ENCODE measurements around the gene KATNB1. TPM values are rescaled to one million over a fixed set of nuclear protein-coding genes. Genes with fewer than 3 reads are reported as not detected.
A peak's percentile ranks its signal among the peaks of the same experiment; 100 is the strongest.

Gene KATNB1
- total and polyA plus RNA-seq, 12 donors: 9.0 to 15.1 (median 11.0) TPM

- H3K4me3 ChIP-seq: no peak overlapping the region
- peaks cover 16 to 66% (median 56%) of the 10 kb centered on the region in 9 donors for H3K4me1 ChIP-seq
- peak overlapping the region in 7 of 10 donors; percentile 53 to 84 (median 75) for H3K27ac ChIP-seq
- TF ChIP-seq, protein P1, sequence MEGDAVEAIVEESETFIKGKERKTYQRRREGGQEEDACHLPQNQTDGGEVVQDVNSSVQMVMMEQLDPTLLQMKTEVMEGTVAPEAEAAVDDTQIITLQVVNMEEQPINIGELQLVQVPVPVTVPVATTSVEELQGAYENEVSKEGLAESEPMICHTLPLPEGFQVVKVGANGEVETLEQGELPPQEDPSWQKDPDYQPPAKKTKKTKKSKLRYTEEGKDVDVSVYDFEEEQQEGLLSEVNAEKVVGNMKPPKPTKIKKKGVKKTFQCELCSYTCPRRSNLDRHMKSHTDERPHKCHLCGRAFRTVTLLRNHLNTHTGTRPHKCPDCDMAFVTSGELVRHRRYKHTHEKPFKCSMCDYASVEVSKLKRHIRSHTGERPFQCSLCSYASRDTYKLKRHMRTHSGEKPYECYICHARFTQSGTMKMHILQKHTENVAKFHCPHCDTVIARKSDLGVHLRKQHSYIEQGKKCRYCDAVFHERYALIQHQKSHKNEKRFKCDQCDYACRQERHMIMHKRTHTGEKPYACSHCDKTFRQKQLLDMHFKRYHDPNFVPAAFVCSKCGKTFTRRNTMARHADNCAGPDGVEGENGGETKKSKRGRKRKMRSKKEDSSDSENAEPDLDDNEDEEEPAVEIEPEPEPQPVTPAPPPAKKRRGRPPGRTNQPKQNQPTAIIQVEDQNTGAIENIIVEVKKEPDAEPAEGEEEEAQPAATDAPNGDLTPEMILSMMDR (IDR thresholded peaks at IDR 0.05): no peak
- H3K36me3 ChIP-seq: peaks cover 0 to 83% (median 16%) of the 10 kb centered on the region in 9 donors
- 90 to 92% methylated on average over 12 of the region's 12 CpGs for WGBS, 2 donors
- no peaks in the 10 kb centered on the region for H3K9me3 ChIP-seq
- intact Hi-C loops (cut with DNase I): no loop called here
- no peak for DNase-seq
- no peaks in the 10 kb centered on the region for H3K27me3 ChIP-seq
- ATAC-seq: no peak
Observed at GRCh38 chr16:57788951-57789350, 53.4 kb downstream of the KATNB1 start.

DNA sequence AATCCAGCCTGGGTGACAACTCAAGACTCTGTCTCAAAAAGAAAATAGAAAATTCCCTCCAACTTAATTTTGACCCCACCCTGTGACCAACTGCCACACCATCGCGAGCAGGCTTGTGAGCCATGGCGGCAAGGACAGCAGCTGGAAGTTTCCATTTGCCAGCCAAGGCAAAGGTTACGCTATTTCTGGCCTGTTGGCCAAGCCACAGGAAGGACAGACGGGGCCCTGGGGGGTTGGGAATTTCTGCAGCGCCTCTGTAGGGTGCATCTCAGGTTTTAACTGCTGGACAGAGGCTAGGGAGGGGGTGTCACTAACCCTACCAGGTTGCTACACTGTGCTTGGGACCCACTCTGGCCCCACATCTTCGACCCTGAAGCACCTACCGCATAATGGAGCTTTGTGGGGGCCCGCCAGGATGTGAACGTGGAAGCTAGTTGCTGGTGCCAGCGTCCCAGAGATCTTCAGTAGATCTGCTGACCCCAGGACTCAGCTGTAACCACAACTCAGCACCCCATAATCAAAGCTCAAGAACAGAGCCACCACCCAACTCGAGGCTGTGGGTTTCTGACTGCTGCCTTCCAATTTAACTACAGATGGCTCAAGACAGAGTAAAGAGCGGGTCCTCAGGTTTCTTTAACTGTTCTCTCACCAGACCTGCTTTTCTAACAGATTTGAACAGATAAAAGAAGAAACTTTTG is 55.8 kb downstream of the KATNB1 start:
- WGBS, 2 donors: 36 to 38% methylated on average over 13 of the region's 13 CpGs
- intact Hi-C loops (cut with DNase I): loop anchor here in 3 of 10 donors (5.0 to 10.0 kb wide), 2 partner anchors 36 to 73 kb away; no protein-coding TSS in a partner anchor
- ATAC-seq: peak; percentile 43 to 66 (median 51)
- peak; percentile 64 to 75 for DNase-seq
- H3K4me3 ChIP-seq: peak overlapping the region in 1 of 10 donors; percentile 2
- peaks cover 0 to 86% (median 17%) of the 10 kb centered on the region in 9 donors for H3K36me3 ChIP-seq
- TF ChIP-seq, protein P1 (IDR thresholded peaks at IDR 0.05): no peak
- peak overlapping the region in 9 of 10 donors; percentile 45 to 83 (median 69) for H3K27ac ChIP-seq
- no peaks in the 10 kb centered on the region for H3K9me3 ChIP-seq
- H3K27me3 ChIP-seq: no peaks in the 10 kb centered on the region
- H3K4me1 ChIP-seq: peaks cover 16 to 70% (median 62%) of the 10 kb centered on the region in 9 donors

- Histone ChIP-seq H3K4me1 (peaks cover 14 to 67% (median 62%) of the 10 kb centered on the region in 9 donors), H3K36me3 (peaks cover 0 to 92% (median 23%) of the 10 kb centered on the region in 9 donors), H3K27me3 (no peaks in the 10 kb centered on the region), H3K27ac (peak overlapping the region in 9 of 10 donors; percentile 45 to 83 (median 69)), H3K4me3 (no peak overlapping the region), H3K9me3 (no peaks in the 10 kb centered on the region)
- WGBS, 2 donors: 51 to 55% methylated on average over 8 of the region's 8 CpGs
- DNase-seq: no peak
- TF ChIP-seq, protein P1 (IDR thresholded peaks at IDR 0.05): no peak
- intact Hi-C loops (cut with DNase I): loop anchor here in 3 of 10 donors (5.0 to 10.0 kb wide), 2 partner anchors 35 to 73 kb away; no protein-coding TSS in a partner anchor
- no peak for ATAC-seq
Observed at GRCh38 chr16:57791893-57792461, 56.4 kb downstream of the KATNB1 start.

DNA sequence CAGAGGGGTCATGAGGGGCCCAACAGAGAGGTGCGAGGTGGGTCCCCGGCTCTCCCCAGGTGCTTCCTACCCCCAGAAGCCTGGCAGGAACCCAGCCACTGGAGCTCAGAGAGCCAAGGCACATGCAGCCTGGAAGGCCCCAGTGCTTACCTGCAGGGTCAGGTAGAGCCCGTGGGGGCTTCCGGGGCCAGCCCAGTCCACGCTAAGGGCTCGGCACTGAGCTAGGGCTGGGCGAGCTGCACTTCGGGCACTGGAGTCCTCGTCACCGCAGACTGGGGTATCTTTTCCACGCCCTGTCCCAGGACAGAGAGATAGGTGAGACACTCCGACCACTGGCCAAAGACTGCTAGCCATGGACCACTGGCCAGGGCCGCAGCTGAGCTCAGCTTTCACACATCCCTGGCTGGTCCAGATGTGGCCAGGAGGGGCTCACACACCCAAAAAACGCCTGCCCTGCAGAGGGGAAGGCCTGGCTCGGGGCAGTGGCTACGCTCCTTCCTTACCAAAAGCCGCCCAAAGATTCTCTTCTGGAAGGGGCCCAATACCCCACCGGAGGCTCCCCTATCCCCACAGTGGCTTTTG is 59.4 kb downstream of the KATNB1 start:
- Histone ChIP-seq H3K9me3 (no peaks in the 10 kb centered on the region), H3K4me3 (no peak overlapping the region), H3K27ac (peak overlapping the region in 3 of 10 donors; percentile 26 to 52 (median 42)), H3K4me1 (peaks cover 14 to 74% (median 69%) of the 10 kb centered on the region in 9 donors), H3K27me3 (peaks cover 0 to 8% (median 0%) of the 10 kb centered on the region in 7 donors), H3K36me3 (peaks cover 0 to 80% (median 29%) of the 10 kb centered on the region in 9 donors)
- intact Hi-C loops (cut with DNase I): loop anchor here in 4 of 10 donors (5.0 to 10.0 kb wide), 3 partner anchors 32 to 70 kb away; no protein-coding TSS in a partner anchor
- TF ChIP-seq, protein P1 (IDR thresholded peaks at IDR 0.05): no peak
- DNase-seq: no peak
- WGBS, 2 donors: 88 to 92% methylated on average over 18 of the region's 18 CpGs
- no peak for ATAC-seq
